Epithelial cell of esophagus (primary cell): ENCODE measurements around the gene ZNF24.

Experiments used
- DNase-seq: peaks from one replicate; pipeline ENCODE4 v3.0.0; 2010; ENCODE audit warnings: low read depth
- H3K4me3 ChIP-seq: 2 replicates; pipeline ENCODE4 v1.5.1; 2011; ENCODE audit warnings: mild to moderate bottlenecking, low read length, control low read depth
- TF ChIP-seq, protein P1 (sequence below): IDR thresholded peaks from 2 replicates; pipeline ENCODE4 v1.5.1; 2011; ENCODE audit warnings: low read depth, mild to moderate bottlenecking, low read length, control low read depth, inconsistent platforms; ENCODE audit not compliant: insufficient read depth; ENCODE audit errors: missing control alignments

The ZNF24 gene

DNA sequence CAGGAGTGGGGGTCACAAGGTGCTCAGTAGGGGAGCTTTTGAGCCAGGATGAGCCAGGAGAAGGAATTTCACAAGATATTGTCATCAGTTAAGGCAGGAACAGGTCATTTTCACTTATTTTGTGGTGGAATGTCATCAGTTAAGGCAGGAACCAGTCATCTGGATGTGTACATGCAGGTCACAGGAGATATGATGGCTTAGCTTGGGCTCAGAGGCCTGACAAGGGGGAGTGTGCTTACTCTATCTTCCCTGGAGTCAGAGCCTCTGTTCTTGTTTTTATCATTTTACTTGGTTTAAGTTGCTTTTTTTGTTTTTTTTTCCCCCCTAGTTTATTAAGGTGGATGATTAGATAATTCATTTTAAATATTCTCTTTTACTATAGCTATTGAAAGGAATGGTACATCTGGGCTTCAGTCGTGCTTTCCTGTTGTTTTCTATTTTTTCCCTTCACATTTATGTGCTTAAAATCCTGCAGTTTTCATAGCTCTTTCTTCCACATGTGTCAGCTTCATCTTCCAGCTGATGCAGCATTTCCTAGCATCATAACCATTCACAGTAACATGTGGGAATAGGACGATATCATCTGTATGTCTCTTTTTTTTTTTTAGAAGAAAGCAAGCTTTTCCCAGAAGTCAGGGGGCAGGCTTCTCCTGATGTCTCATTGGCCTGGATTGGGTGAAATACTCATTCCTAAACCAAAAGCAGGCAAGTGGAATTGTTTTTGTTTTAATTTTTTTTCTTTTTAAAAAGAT lies 17.5 kb upstream of the ZNF24 start:
- DNase-seq, result no peak
- TF ChIP-seq, protein P1, sequence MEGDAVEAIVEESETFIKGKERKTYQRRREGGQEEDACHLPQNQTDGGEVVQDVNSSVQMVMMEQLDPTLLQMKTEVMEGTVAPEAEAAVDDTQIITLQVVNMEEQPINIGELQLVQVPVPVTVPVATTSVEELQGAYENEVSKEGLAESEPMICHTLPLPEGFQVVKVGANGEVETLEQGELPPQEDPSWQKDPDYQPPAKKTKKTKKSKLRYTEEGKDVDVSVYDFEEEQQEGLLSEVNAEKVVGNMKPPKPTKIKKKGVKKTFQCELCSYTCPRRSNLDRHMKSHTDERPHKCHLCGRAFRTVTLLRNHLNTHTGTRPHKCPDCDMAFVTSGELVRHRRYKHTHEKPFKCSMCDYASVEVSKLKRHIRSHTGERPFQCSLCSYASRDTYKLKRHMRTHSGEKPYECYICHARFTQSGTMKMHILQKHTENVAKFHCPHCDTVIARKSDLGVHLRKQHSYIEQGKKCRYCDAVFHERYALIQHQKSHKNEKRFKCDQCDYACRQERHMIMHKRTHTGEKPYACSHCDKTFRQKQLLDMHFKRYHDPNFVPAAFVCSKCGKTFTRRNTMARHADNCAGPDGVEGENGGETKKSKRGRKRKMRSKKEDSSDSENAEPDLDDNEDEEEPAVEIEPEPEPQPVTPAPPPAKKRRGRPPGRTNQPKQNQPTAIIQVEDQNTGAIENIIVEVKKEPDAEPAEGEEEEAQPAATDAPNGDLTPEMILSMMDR, result no peak
- no peak overlapping the region for H3K4me3 ChIP-seq

DNA sequence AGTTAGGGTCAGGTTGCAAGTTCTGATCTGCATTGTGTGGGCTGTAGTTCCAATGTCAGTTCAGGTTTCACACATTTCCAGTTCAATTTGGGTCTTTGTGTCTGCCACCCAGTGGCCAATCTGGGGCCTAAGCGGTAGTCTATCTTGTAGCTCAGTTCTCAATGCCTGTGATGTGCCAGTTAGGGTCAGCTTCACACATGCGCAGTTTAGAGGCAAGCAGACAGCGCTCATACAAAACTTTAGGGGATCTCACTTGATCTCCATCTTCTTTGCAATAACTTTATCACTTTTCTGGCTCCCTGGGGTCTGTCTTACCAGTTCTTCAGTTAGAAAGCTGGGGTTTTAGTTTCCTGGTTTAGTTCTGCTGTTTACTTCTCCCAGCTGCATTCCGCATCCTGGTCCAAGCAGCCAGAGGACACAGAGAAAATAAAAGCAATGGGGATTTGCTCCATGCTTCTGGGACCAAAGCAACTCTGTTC lies 11.0 kb upstream of the ZNF24 start:
- TF ChIP-seq, protein P1, result peak; percentile 87
- no peak overlapping the region for H3K4me3 ChIP-seq
- peak; percentile 81 for DNase-seq

DNA sequence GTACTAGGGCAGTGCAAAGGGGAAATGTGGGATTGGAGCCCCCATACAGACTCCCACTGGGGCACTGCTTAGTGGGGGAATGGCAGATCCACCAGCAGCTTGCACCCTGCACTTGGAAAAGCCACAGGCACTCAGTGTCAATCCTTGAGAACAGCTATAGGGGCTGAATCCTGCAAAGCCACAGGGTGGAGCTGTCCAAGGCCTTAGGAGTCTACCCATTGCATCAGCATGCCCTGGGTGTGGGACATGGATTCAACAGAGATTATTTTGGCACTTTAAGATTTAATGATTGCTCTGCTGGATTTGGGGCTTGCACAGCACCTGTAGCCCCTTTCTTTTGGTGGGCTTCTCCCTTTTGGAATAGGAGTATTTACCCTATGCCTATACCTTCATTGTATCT lies 8.6 kb upstream of the ZNF24 start:
- no peak overlapping the region for H3K4me3 ChIP-seq
- DNase-seq, result no peak
- TF ChIP-seq, protein P1, result no peak

DNA sequence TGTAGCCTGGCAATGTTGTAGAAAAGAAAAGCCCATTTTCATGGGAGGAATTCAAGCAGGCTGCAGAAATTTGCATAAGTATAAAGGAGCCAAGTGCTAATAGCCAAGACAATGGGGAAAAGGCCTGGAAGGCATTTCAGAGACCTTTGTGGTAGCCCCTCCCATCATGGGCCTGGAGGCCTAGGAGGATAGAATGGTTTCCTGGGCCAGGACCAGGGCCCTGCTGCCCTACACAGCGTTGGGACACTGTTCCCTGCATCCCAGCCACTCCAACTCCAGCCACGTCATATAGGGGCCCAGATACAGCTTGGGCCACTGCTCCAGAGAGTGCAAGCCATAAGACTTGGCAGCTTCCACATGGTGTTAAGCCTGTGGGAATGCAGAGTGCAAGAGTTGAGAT lies 8.1 kb upstream of the ZNF24 start:
- TF ChIP-seq, protein P1, result no peak
- no peak for DNase-seq
- H3K4me3 ChIP-seq, result no peak overlapping the region

DNA sequence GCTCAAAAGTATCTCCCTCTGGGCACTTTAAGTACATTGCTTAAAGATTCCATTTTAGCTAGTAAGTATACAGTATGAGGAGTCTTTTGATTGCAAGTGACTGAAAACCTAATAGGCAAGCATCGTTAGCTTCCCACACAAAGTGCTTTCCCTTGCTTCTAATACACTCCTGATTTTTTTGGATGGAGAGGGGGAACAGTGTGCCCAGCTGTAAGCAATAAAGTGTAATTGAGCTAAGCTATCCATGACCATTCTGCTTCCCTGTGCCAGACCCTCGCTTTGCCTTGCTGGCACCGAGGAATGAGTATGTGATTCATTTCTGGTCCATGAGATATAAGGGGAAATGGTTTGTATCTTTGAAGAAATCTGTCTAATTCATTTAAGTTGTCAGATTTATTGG lies 3.8 kb upstream of the ZNF24 start:
- no peak overlapping the region for H3K4me3 ChIP-seq
- no peak for DNase-seq
- TF ChIP-seq, protein P1, result no peak

DNA sequence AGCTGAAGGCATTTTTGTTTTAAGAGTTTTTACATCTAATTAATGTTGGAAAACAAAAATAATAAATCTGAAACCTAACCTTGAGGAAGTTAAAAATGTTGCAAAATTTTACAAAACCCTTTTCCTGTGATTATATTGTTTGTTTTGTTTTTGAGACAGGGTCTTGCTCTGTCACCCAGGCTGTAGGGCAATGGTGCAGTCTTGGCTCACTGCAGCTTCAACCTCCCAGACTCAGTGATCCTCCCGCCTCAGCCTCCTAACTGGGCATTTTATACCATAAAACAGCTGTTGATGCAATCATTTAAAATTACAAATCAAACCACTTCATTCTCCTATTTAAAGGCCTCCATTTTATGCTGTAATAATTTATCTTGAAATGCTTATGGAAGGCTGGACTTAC lies 1.7 kb upstream of the ZNF24 start:
- DNase-seq, result no peak
- TF ChIP-seq, protein P1, result no peak
- no peak overlapping the region for H3K4me3 ChIP-seq

DNA sequence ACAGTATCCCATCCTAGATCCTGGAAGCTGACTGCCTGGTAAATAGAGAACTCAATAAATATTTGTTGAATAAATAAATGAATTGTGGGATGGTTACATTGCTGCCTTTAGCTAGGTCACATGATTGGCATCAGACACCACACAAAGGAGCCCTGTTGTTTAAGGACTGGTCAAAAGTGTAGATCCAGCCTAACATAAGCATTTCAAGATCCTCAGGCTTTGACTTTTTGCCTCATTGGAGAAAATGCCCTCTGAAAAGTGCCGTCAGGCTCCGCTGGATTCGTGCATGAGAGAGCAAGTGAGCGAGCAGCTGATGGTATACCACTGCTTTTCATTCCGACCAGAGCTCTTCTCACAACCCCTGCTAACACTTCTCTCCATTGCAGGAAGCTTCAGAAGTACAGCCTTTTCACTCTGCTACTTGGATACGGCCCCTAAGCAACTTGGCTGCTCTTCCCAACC lies 1.3 kb upstream of the ZNF24 start:
- DNase-seq, result no peak
- H3K4me3 ChIP-seq, result no peak overlapping the region

More for the DNA sequence above, 1.3 kb upstream of the ZNF24 start:
- TF ChIP-seq, protein P1, result no peak
